ENCODE data around the gene SLC9A3. TPM values are rescaled to one million over a fixed set of nuclear protein-coding genes. Genes with fewer than 3 reads are reported as not detected.
A peak's percentile ranks its signal among the peaks of the same experiment; 100 is the strongest.

SLC9A3 gene
- total RNA-seq, 1 donor from 2014 or later, result 1.3 TPM

- DNase-seq, result peak; percentile 20
- intact Hi-C loops (cut with micrococcal nuclease), result no loop called here
- ATAC-seq, result no peak
Observed at GRCh38 chr5:456351-457194, 67.7 kb downstream of the SLC9A3 start.

- intact Hi-C loops (cut with micrococcal nuclease), result no loop called here
- no peak for DNase-seq
- no peak for ATAC-seq
Observed at GRCh38 chr5:455806-456205, 68.4 kb downstream of the SLC9A3 start.

- DNase-seq (no peak), ATAC-seq (no peak)
- intact Hi-C loops (cut with micrococcal nuclease), result no loop called here
Observed at GRCh38 chr5:454936-455335, 69.3 kb downstream of the SLC9A3 start.

GRCh38 chr5:453725-454481 is 70.3 kb downstream of the SLC9A3 start:
- DNase-seq (peak; percentile 13), ATAC-seq (no peak)
- intact Hi-C loops (cut with micrococcal nuclease), result no loop called here

GRCh38 chr5:452978-453710 is 71.1 kb downstream of the SLC9A3 start:
- ATAC-seq (no peak), DNase-seq (peak; percentile 19)
- intact Hi-C loops (cut with micrococcal nuclease), result no loop called here

GRCh38 chr5:451587-452458 is 72.4 kb downstream of the SLC9A3 start:
- intact Hi-C loops (cut with micrococcal nuclease), result no loop called here
- DNase-seq (no peak), ATAC-seq (no peak)

- no peak for DNase-seq
- ATAC-seq, result no peak
- intact Hi-C loops (cut with micrococcal nuclease), result no loop called here
Observed at GRCh38 chr5:449151-449550, 75.1 kb downstream of the SLC9A3 start.

- intact Hi-C loops (cut with micrococcal nuclease), result no loop called here
- DNase-seq, result no peak
- ATAC-seq, result no peak
Observed at GRCh38 chr5:448766-449090, 75.5 kb downstream of the SLC9A3 start.

GRCh38 chr5:448061-448765 is 76.0 kb downstream of the SLC9A3 start:
- peak; percentile 66 for ATAC-seq
- peak; percentile 66 for DNase-seq
- intact Hi-C loops (cut with micrococcal nuclease), result no loop called here

GRCh38 chr5:447501-447900 is 76.7 kb downstream of the SLC9A3 start:
- peak; percentile 21 for DNase-seq
- intact Hi-C loops (cut with micrococcal nuclease), result no loop called here
- ATAC-seq, result no peak

- no peak for ATAC-seq
- peak; percentile 18 for DNase-seq
- intact Hi-C loops (cut with micrococcal nuclease), result no loop called here
Observed at GRCh38 chr5:446883-447263, 77.4 kb downstream of the SLC9A3 start.

GRCh38 chr5:446066-446882 is 78.0 kb downstream of the SLC9A3 start:
- intact Hi-C loops (cut with micrococcal nuclease), result no loop called here
- no peak for ATAC-seq
- peak; percentile 18 for DNase-seq

GRCh38 chr5:445591-445990 is 78.7 kb downstream of the SLC9A3 start:
- intact Hi-C loops (cut with micrococcal nuclease), result no loop called here
- ATAC-seq (no peak), DNase-seq (no peak)

GRCh38 chr5:444226-444625 is 80.0 kb downstream of the SLC9A3 start:
- DNase-seq (no peak), ATAC-seq (no peak)
- intact Hi-C loops (cut with micrococcal nuclease), result no loop called here

- intact Hi-C loops (cut with micrococcal nuclease), result no loop called here
- peak; percentile 27 for DNase-seq
- ATAC-seq, result peak; percentile 15
Observed at GRCh38 chr5:443239-444151, 80.8 kb downstream of the SLC9A3 start.

GRCh38 chr5:442335-443238 is 81.7 kb downstream of the SLC9A3 start, which contains the start of gene EXOC3:
EXOC3 (plus strand) TSS chr5:443176; CDS start chr5:446206, 3,030 bp downstream.
- ATAC-seq (peak; percentile 96), DNase-seq (peak; percentile 88)
- intact Hi-C loops (cut with micrococcal nuclease), result no loop called here

All from left ventricle myocardium superior (tissue), 1 donor.